Measurements from ENCODE around the gene OR52B6. TPM values are rescaled to one million over a fixed set of nuclear protein-coding genes. Genes with fewer than 3 reads are reported as not detected.
"Not testable (repeated sequence)": the region's sequence is repeated elsewhere in the genome, so short reads cannot be mapped to it uniquely, and the experiment has no call there.

Gene OR52B6
- total and polyA plus RNA-seq, 7 donors, result not detected

GRCh38 chr11:5575152-5575551 is 5.5 kb upstream of the OR52B6 start:
- Histone ChIP-seq H3K9me3 (no peaks in the 10 kb centered on the region), H3K4me1 (no peaks in the 10 kb centered on the region), H3K27me3 (ENCODE audit: insufficient read depth in 3 of 3, low read length in 2 of 3) (no peaks in the 10 kb centered on the region), H3K36me3 (ENCODE audit: insufficient read depth in 1 of 2, low read depth in 1 of 2) (no peaks in the 10 kb centered on the region), H3K27ac (no peak overlapping the region), H3K4me3 (no peak overlapping the region)
- intact Hi-C loops (cut with DNase I), result no loop called here
- DNase-seq, result no peak
- no peak for TF ChIP-seq CTCF (IDR thresholded peaks at IDR 0.05)
- 51 to 63% (median 60%) methylated on average over 4 of the region's 4 CpGs for WGBS, 3 donors
- no peak for ATAC-seq

GRCh38 chr11:5577101-5577500 is 3.6 kb upstream of the OR52B6 start:
- no peak for TF ChIP-seq CTCF (IDR thresholded peaks at IDR 0.05)
- intact Hi-C loops (cut with DNase I), result no loop called here
- ATAC-seq (no peak), DNase-seq (no peak)
- Histone ChIP-seq H3K27me3 (ENCODE audit: insufficient read depth in 3 of 3, low read length in 2 of 3) (no peaks in the 10 kb centered on the region), H3K4me1 (no peaks in the 10 kb centered on the region), H3K36me3 (ENCODE audit: insufficient read depth in 1 of 2, low read depth in 1 of 2) (no peaks in the 10 kb centered on the region), H3K27ac (no peak overlapping the region), H3K4me3 (no peak overlapping the region), H3K9me3 (no peaks in the 10 kb centered on the region)

GRCh38 chr11:5581014-5581413 is 337 bp downstream of the OR52B6 start:
- H3K9me3 ChIP-seq, result no peaks in the 10 kb centered on the region
- 74 to 84% (median 76%) methylated on average over 4 of the region's 4 CpGs for WGBS, 3 donors
- H3K27ac ChIP-seq, result no peak overlapping the region
- H3K36me3 ChIP-seq (ENCODE audit: insufficient read depth in 1 of 2, low read depth in 1 of 2), result no peaks in the 10 kb centered on the region
- TF ChIP-seq CTCF (IDR thresholded peaks at IDR 0.05), result no peak
- H3K4me3 ChIP-seq, result no peak overlapping the region
- DNase-seq (no peak), ATAC-seq (no peak)
- H3K27me3 ChIP-seq (ENCODE audit: insufficient read depth in 3 of 3, low read length in 2 of 3), result no peaks in the 10 kb centered on the region
- no peaks in the 10 kb centered on the region for H3K4me1 ChIP-seq
- intact Hi-C loops (cut with DNase I), result no loop called here

GRCh38 chr11:5584458-5584857 is 3.8 kb downstream of the OR52B6 start:
- DNase-seq; intact Hi-C loops (cut with DNase I); ATAC-seq; H3K4me1 ChIP-seq; H3K36me3 ChIP-seq (ENCODE audit: insufficient read depth in 1 of 2, low read depth in 1 of 2); H3K9me3 ChIP-seq; H3K27ac ChIP-seq; H3K27me3 ChIP-seq (ENCODE audit: insufficient read depth in 3 of 3, low read length in 2 of 3); H3K4me3 ChIP-seq: not testable (repeated sequence)
- WGBS, 3 donors, result 67 to 88% (median 87%) methylated on average over 5 of the region's 5 CpGs

GRCh38 chr11:5589906-5590305 is 9.2 kb downstream of the OR52B6 start:
- DNase-seq; intact Hi-C loops (cut with DNase I); H3K36me3 ChIP-seq (ENCODE audit: insufficient read depth in 1 of 2, low read depth in 1 of 2); H3K27me3 ChIP-seq (ENCODE audit: insufficient read depth in 3 of 3, low read length in 2 of 3); H3K4me3 ChIP-seq; H3K27ac ChIP-seq; H3K9me3 ChIP-seq; ATAC-seq; H3K4me1 ChIP-seq: not testable (repeated sequence)
- WGBS, 3 donors, result 94 to 97% (median 97%) methylated on average over 20 to 31 of the region's 31 CpGs

GRCh38 chr11:5591613-5592012 is 10.9 kb downstream of the OR52B6 start:
- intact Hi-C loops (cut with DNase I), result no loop called here
- TF ChIP-seq CTCF (IDR thresholded peaks at IDR 0.05), result no peak
- WGBS, 3 donors, result 51 to 85% (median 67%) methylated on average over 3 of the region's 3 CpGs
- ATAC-seq (no peak), DNase-seq (no peak)
- Histone ChIP-seq H3K27ac (no peak overlapping the region), H3K4me1 (no peaks in the 10 kb centered on the region), H3K36me3 (ENCODE audit: insufficient read depth in 1 of 2, low read depth in 1 of 2) (no peaks in the 10 kb centered on the region), H3K4me3 (no peak overlapping the region), H3K9me3 (no peaks in the 10 kb centered on the region), H3K27me3 (ENCODE audit: insufficient read depth in 3 of 3, low read length in 2 of 3) (no peaks in the 10 kb centered on the region)
